Measurements from ENCODE around the gene PRR12.
"Not testable (repeated sequence)": the region's sequence is repeated elsewhere in the genome, so short reads cannot be mapped to it uniquely, and the experiment has no call there.

The PRR12 gene

GRCh38 chr19:49631014-49631588 is 40.1 kb downstream of the PRR12 start:
- Histone ChIP-seq H3K4me2 (ENCODE audit: low read length) (no peak overlapping the region), H3K36me3 (ENCODE audit: insufficient read depth, low read length) (peaks cover 19% of the 10 kb centered on the region), H3K4me3 (ENCODE audit: low read depth, low read length, poor library complexity, severe bottlenecking) (no peak overlapping the region), H3K9me2 (ENCODE audit: low read depth, low read length) (no peaks in the 10 kb centered on the region), H3K79me2 (ENCODE audit: insufficient read depth, low read length) (no peaks in the 10 kb centered on the region), H3K27me3 (ENCODE audit: insufficient read depth, low read length) (no peaks in the 10 kb centered on the region), H3K4me1 (ENCODE audit: insufficient read depth, low read length, severe bottlenecking) (no peaks in the 10 kb centered on the region), H4K20me1 (ENCODE audit: insufficient read depth, low read length) (no peaks in the 10 kb centered on the region), H2AFZ (ENCODE audit: low read length) (no peak overlapping the region), H3K27ac (ENCODE audit: low read depth, low read length, poor library complexity, severe bottlenecking) (no peak overlapping the region), H3K9me3 (ENCODE audit: low read length) (no peaks in the 10 kb centered on the region), H3F3A (ENCODE audit: insufficient read depth, low read length) (no peaks in the 10 kb centered on the region), H3K9ac (ENCODE audit: low read length) (no peak overlapping the region)
- TF ChIP-seq EZH2 (IDR thresholded peaks at IDR 0.05; ENCODE audit: borderline replicate concordance, low read length) = no peak
- TF ChIP-seq CTCF (IDR thresholded peaks at IDR 0.05; ENCODE audit: low read length) = no peak

- TF ChIP-seq EZH2 (IDR thresholded peaks at IDR 0.05; ENCODE audit: borderline replicate concordance, low read length) (no peak), CTCF (IDR thresholded peaks at IDR 0.05; ENCODE audit: low read length) (no peak)
- no peaks in the 10 kb centered on the region for H3K4me1 ChIP-seq (ENCODE audit: insufficient read depth, low read length, severe bottlenecking)
- no peaks in the 10 kb centered on the region for H4K20me1 ChIP-seq (ENCODE audit: insufficient read depth, low read length)
- H3K4me2 ChIP-seq (ENCODE audit: low read length) = no peak overlapping the region
- no peaks in the 10 kb centered on the region for H3K9me3 ChIP-seq (ENCODE audit: low read length)
- H3K4me3 ChIP-seq (ENCODE audit: low read depth, low read length, poor library complexity, severe bottlenecking) = no peak overlapping the region
- no peak overlapping the region for H3K9ac ChIP-seq (ENCODE audit: low read length)
- H3F3A ChIP-seq (ENCODE audit: insufficient read depth, low read length) = no peaks in the 10 kb centered on the region
- H3K9me2 ChIP-seq (ENCODE audit: low read depth, low read length) = no peaks in the 10 kb centered on the region
- H3K27ac ChIP-seq (ENCODE audit: low read depth, low read length, poor library complexity, severe bottlenecking) = no peak overlapping the region
- no peaks in the 10 kb centered on the region for H3K79me2 ChIP-seq (ENCODE audit: insufficient read depth, low read length)
- no peak overlapping the region for H2AFZ ChIP-seq (ENCODE audit: low read length)
- no peaks in the 10 kb centered on the region for H3K27me3 ChIP-seq (ENCODE audit: insufficient read depth, low read length)
- peaks cover 14% of the 10 kb centered on the region for H3K36me3 ChIP-seq (ENCODE audit: insufficient read depth, low read length)
These were observed 40.7 kb downstream of the PRR12 start for GRCh38 chr19:49631610-49632192.

- TF ChIP-seq CTCF (IDR thresholded peaks at IDR 0.05; ENCODE audit: low read length) (no peak), EZH2 (IDR thresholded peaks at IDR 0.05; ENCODE audit: borderline replicate concordance, low read length) (no peak)
- no peak overlapping the region for H2AFZ ChIP-seq (ENCODE audit: low read length)
- no peaks in the 10 kb centered on the region for H3K9me2 ChIP-seq (ENCODE audit: low read depth, low read length)
- no peaks in the 10 kb centered on the region for H3K9me3 ChIP-seq (ENCODE audit: low read length)
- H3K27ac ChIP-seq (ENCODE audit: low read depth, low read length, poor library complexity, severe bottlenecking) = no peak overlapping the region
- no peak overlapping the region for H3K4me2 ChIP-seq (ENCODE audit: low read length)
- H3K36me3 ChIP-seq (ENCODE audit: insufficient read depth, low read length) = peaks cover 7% of the 10 kb centered on the region; the same call in 1 of the 2 replicates
- H3F3A ChIP-seq (ENCODE audit: insufficient read depth, low read length) = no peaks in the 10 kb centered on the region
- H3K9ac ChIP-seq (ENCODE audit: low read length) = no peak overlapping the region
- no peaks in the 10 kb centered on the region for H3K27me3 ChIP-seq (ENCODE audit: insufficient read depth, low read length)
- H3K79me2 ChIP-seq (ENCODE audit: insufficient read depth, low read length) = no peaks in the 10 kb centered on the region
- H3K4me1 ChIP-seq (ENCODE audit: insufficient read depth, low read length, severe bottlenecking) = no peaks in the 10 kb centered on the region
- no peak overlapping the region for H3K4me3 ChIP-seq (ENCODE audit: low read depth, low read length, poor library complexity, severe bottlenecking)
- H4K20me1 ChIP-seq (ENCODE audit: insufficient read depth, low read length) = no peaks in the 10 kb centered on the region
These were observed 41.6 kb downstream of the PRR12 start for GRCh38 chr19:49632576-49632975.

- not testable (repeated sequence) for H3F3A ChIP-seq (ENCODE audit: insufficient read depth, low read length); H3K36me3 ChIP-seq (ENCODE audit: insufficient read depth, low read length)
These were observed 42.3 kb downstream of the PRR12 start for GRCh38 chr19:49633273-49633672.

More at GRCh38 chr19:49633273-49633672, 42.3 kb downstream of the PRR12 start:
- not testable (repeated sequence) for H3K4me1 ChIP-seq (ENCODE audit: insufficient read depth, low read length, severe bottlenecking); H3K4me3 ChIP-seq (ENCODE audit: low read depth, low read length, poor library complexity, severe bottlenecking); H3K79me2 ChIP-seq (ENCODE audit: insufficient read depth, low read length); H3K9me3 ChIP-seq (ENCODE audit: low read length); H3K4me2 ChIP-seq (ENCODE audit: low read length); H3K9ac ChIP-seq (ENCODE audit: low read length); H3K27me3 ChIP-seq (ENCODE audit: insufficient read depth, low read length); H3K9me2 ChIP-seq (ENCODE audit: low read depth, low read length); H4K20me1 ChIP-seq (ENCODE audit: insufficient read depth, low read length); H2AFZ ChIP-seq (ENCODE audit: low read length); H3K27ac ChIP-seq (ENCODE audit: low read depth, low read length, poor library complexity, severe bottlenecking)
